HepG2 (cell line): Measurements from ENCODE around the gene CCNB1IP1. TPM values are rescaled to one million over a fixed set of nuclear protein-coding genes. Genes with fewer than 3 reads are reported as not detected.
A peak's percentile ranks its signal among the peaks of the same experiment; 100 is the strongest.

Experiments used
- ASH2L ChIP-seq: fragments of 300-600, 200-600 bp; sonication (generic); IDR thresholded peaks from 2 replicates; pipeline ENCODE4 v1.7.0; 2017; ENCODE audit warnings: low read depth, mild to moderate bottlenecking, moderate library complexity, mixed read lengths, low read length; ENCODE audit not compliant: insufficient read length
- DMAP1 ChIP-seq: IDR thresholded peaks from 2 replicates; pipeline ENCODE4 v1.6.1; 2016
- HOXA9 ChIP-seq: sonication (generic); formaldehyde crosslinking; IDR thresholded peaks from 2 replicates; pipeline ENCODE4 v1.8.1; 2022; ENCODE audit warnings: missing genetic modification reagents, mild to moderate bottlenecking, moderate library complexity, borderline replicate concordance
- KMT2B ChIP-seq: IDR thresholded peaks from 2 replicates; pipeline ENCODE4 v1.6.1; 2016; ENCODE audit warnings: missing genetic modification reagents, missing compliant biosample characterization
- MED1 ChIP-seq: sonication (generic); formaldehyde crosslinking; IDR thresholded peaks from 2 replicates; pipeline ENCODE4 v1.4.0; 2020; ENCODE audit warnings: missing genetic modification reagents
- SMC3 ChIP-seq: IDR thresholded peaks from 2 replicates; pipeline ENCODE4 v1.6.1; 2011; ENCODE audit warnings: low read length, improper control_type of control experiment
- SRSF4 ChIP-seq: fragments of 200-400 bp; formaldehyde crosslinking; IDR thresholded peaks from one replicate; pipeline ENCODE4 v1.6.1; 2018; ENCODE audit warnings: mild to moderate bottlenecking, low read depth, low read length, moderate library complexity; ENCODE audit not compliant: poor library complexity, severe bottlenecking
- ZNF615 ChIP-seq: sonication (generic); formaldehyde crosslinking; IDR thresholded peaks from 2 replicates; pipeline ENCODE4 v1.5.0; 2020; ENCODE audit warnings: mild to moderate bottlenecking, missing genetic modification reagents, borderline replicate concordance
- ZNF709 ChIP-seq: sonication (generic); formaldehyde crosslinking; IDR thresholded peaks from 2 replicates; pipeline ENCODE4 v1.5.0; 2020; ENCODE audit warnings: mild to moderate bottlenecking, missing genetic modification reagents
- ZNF792 ChIP-seq: IDR thresholded peaks from 2 replicates; pipeline ENCODE4 v1.6.1; 2016
- polyA plus RNA-seq, 8 experiments: library from polyadenylated mRNA; depleted of rRNA in 3 of 8; stranded (reverse) in 7 of 8; unstranded in 1 of 8; fragments of >200 nt; fragmentation: Illumina TruSeq in 4 of 8; extraction: Trizol in 4 of 8; gene quantifications; 2 replicates each; pipeline versions ENCODE4 v1.2.1 to v1.2.3, GENCODE V29; 2011 to 2016; ENCODE audit warnings: low read depth in 4 of 8, missing spikeins in 1 of 8, mixed read lengths in 1 of 8; ENCODE audit not compliant: insufficient read depth in 1 of 8
- total RNA-seq, 5 experiments: library from RNA; depleted of rRNA; stranded (reverse); fragments of >200 nt; fragmentation: Illumina TruSeq; extraction: Trizol; gene quantifications; 2 replicates each; pipeline ENCODE4 v1.2.3, GENCODE V29; 2016; ENCODE audit warnings: low read depth in 1 of 5
- TF ChIP-seq, protein P1 (sequence below), 2 experiments: IDR thresholded peaks; 2 replicates each; pipeline ENCODE4 v1.6.1; 2011 to 2012; ENCODE audit warnings: low read length in 2 of 2, borderline replicate concordance in 1 of 2, low read depth in 1 of 2, mild to moderate bottlenecking in 1 of 2, moderate library complexity in 1 of 2
- TF ChIP-seq, protein P2 (sequence below): sonication (generic); formaldehyde crosslinking; IDR thresholded peaks from 2 replicates; pipeline ENCODE4 v1.4.0; 2020; ENCODE audit warnings: missing genetic modification reagents, borderline replicate concordance
- TF ChIP-seq, protein P3 (sequence below): sonication (generic); formaldehyde crosslinking; IDR thresholded peaks from 2 replicates; pipeline ENCODE4 v1.5.0; 2020; ENCODE audit warnings: missing genetic modification reagents, mild to moderate bottlenecking, borderline replicate concordance
- TF ChIP-seq, protein P4 (sequence below): sonication (generic); formaldehyde crosslinking; IDR thresholded peaks from 2 replicates; pipeline ENCODE4 v1.4.0; 2020; ENCODE audit warnings: missing genetic modification reagents

The CCNB1IP1 gene
- total and polyA plus RNA-seq, 2 of the 13 experiments (the other 11 are each of a cell fraction or from before 2014, with no cell fraction given) = 98.3 to 125 TPM

DNA sequence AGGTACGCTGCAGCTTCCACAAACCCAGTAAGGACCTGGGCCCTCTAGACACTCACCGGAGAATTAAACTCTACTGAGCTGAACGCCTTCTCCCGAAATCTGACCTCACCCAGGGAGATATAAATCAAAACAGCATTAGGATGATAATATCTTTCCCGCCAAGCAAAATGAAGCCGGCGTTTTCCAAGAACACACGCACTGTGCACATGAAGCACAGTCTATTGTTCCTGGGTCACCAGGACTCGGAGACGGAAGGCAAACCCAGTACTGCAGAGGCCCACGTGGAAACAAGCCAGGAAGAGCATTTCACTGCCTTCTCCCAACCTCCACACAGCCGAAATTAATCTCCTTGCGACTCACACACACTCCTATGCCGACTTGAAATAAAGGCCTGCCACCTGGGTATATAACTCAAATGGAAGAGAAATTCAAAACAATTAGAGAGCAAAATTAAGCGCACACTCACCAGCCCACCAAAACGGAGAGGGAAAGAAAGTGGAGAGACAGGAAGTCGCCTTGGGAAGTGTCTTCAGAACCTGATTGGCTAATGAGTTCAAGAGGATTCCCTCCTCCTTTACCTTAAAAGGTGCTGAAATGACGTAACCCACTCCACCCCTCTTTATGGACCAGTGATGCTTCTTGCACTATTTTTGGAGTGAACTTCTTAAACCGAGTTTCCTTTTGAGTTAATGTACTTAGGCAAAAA lies at the start of gene CCNB1IP1 (continued):
- TF ChIP-seq, protein P1, sequence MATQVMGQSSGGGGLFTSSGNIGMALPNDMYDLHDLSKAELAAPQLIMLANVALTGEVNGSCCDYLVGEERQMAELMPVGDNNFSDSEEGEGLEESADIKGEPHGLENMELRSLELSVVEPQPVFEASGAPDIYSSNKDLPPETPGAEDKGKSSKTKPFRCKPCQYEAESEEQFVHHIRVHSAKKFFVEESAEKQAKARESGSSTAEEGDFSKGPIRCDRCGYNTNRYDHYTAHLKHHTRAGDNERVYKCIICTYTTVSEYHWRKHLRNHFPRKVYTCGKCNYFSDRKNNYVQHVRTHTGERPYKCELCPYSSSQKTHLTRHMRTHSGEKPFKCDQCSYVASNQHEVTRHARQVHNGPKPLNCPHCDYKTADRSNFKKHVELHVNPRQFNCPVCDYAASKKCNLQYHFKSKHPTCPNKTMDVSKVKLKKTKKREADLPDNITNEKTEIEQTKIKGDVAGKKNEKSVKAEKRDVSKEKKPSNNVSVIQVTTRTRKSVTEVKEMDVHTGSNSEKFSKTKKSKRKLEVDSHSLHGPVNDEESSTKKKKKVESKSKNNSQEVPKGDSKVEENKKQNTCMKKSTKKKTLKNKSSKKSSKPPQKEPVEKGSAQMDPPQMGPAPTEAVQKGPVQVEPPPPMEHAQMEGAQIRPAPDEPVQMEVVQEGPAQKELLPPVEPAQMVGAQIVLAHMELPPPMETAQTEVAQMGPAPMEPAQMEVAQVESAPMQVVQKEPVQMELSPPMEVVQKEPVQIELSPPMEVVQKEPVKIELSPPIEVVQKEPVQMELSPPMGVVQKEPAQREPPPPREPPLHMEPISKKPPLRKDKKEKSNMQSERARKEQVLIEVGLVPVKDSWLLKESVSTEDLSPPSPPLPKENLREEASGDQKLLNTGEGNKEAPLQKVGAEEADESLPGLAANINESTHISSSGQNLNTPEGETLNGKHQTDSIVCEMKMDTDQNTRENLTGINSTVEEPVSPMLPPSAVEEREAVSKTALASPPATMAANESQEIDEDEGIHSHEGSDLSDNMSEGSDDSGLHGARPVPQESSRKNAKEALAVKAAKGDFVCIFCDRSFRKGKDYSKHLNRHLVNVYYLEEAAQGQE (IDR thresholded peaks at IDR 0.05; ENCODE audit: borderline replicate concordance in 1 of 2, low read depth in 1 of 2, low read length in 2 of 2) = peak in 1 of 2 experiments; percentile 11; a peak in 1 of 4 replicates
- TF ChIP-seq, protein P2, sequence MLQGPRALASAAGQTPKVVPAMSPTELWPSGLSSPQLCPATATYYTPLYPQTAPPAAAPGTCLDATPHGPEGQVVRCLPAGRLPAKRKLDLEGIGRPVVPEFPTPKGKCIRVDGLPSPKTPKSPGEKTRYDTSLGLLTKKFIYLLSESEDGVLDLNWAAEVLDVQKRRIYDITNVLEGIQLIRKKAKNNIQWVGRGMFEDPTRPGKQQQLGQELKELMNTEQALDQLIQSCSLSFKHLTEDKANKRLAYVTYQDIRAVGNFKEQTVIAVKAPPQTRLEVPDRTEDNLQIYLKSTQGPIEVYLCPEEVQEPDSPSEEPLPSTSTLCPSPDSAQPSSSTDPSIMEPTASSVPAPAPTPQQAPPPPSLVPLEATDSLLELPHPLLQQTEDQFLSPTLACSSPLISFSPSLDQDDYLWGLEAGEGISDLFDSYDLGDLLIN (CRISPR knock-in tag) = no peak
- peak; percentile 92 for TF ChIP-seq ASH2L
- TF ChIP-seq ZNF709 (CRISPR knock-in tag) = 0 out of 2 replicates have a peak, but pooled peaks have one; percentile 55
- TF ChIP-seq SMC3 = no peak
- no peak for TF ChIP-seq SRSF4
- TF ChIP-seq MED1 (CRISPR knock-in tag) = peak; percentile 43; the same call in 1 of the 2 replicates
- peak; percentile 61; the same call in 1 of the 2 replicates for TF ChIP-seq KMT2B (CRISPR knock-in tag)
- TF ChIP-seq, protein P3, sequence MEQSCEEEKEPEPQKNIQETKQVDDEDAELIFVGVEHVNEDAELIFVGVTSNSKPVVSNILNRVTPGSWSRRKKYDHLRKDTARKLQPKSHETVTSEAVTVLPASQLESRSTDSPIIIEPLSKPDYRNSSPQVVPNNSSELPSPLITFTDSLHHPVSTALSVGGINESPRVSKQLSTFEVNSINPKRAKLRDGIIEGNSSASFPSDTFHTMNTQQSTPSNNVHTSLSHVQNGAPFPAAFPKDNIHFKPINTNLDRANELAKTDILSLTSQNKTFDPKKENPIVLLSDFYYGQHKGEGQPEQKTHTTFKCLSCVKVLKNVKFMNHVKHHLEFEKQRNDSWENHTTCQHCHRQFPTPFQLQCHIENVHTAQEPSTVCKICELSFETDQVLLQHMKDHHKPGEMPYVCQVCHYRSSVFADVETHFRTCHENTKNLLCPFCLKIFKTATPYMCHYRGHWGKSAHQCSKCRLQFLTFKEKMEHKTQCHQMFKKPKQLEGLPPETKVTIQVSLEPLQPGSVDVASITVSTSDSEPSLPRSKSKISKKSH (CRISPR knock-in tag) = no peak
- TF ChIP-seq ZNF615 (CRISPR knock-in tag) = peak; percentile 44; the same call in 1 of the 2 replicates
- no peak for TF ChIP-seq HOXA9
- TF ChIP-seq, protein P4, sequence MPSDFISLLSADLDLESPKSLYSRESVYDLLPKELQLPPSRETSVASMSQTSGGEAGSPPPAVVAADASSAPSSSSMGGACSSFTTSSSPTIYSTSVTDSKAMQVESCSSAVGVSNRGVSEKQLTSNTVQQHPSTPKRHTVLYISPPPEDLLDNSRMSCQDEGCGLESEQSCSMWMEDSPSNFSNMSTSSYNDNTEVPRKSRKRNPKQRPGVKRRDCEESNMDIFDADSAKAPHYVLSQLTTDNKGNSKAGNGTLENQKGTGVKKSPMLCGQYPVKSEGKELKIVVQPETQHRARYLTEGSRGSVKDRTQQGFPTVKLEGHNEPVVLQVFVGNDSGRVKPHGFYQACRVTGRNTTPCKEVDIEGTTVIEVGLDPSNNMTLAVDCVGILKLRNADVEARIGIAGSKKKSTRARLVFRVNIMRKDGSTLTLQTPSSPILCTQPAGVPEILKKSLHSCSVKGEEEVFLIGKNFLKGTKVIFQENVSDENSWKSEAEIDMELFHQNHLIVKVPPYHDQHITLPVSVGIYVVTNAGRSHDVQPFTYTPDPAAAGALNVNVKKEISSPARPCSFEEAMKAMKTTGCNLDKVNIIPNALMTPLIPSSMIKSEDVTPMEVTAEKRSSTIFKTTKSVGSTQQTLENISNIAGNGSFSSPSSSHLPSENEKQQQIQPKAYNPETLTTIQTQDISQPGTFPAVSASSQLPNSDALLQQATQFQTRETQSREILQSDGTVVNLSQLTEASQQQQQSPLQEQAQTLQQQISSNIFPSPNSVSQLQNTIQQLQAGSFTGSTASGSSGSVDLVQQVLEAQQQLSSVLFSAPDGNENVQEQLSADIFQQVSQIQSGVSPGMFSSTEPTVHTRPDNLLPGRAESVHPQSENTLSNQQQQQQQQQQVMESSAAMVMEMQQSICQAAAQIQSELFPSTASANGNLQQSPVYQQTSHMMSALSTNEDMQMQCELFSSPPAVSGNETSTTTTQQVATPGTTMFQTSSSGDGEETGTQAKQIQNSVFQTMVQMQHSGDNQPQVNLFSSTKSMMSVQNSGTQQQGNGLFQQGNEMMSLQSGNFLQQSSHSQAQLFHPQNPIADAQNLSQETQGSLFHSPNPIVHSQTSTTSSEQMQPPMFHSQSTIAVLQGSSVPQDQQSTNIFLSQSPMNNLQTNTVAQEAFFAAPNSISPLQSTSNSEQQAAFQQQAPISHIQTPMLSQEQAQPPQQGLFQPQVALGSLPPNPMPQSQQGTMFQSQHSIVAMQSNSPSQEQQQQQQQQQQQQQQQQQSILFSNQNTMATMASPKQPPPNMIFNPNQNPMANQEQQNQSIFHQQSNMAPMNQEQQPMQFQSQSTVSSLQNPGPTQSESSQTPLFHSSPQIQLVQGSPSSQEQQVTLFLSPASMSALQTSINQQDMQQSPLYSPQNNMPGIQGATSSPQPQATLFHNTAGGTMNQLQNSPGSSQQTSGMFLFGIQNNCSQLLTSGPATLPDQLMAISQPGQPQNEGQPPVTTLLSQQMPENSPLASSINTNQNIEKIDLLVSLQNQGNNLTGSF (CRISPR knock-in tag) = peak; percentile 61; the same call in 1 of the 2 replicates
- TF ChIP-seq ZNF792 (CRISPR knock-in tag) = peak; percentile 68; the same call in 1 of the 2 replicates
- TF ChIP-seq DMAP1 = peak; percentile 88; the same call in 1 of the 2 replicates
